GM10248 (cell line): ENCODE measurements around the gene HDGFL2.

ENCODE experiments used
- CTCF ChIA-PET: fragments of 300-600 bp; sonication (Branson Sonifier 250); formaldehyde crosslinking; extraction: SDS; loops from one replicate; lab custom pipeline; 2021; ENCODE audit warnings: antibody characterized with exemption; lab: Yijun Ruan, JAX
- POLR2A ChIA-PET: fragments of 350-650 bp; sonication (Branson Sonifier 250); formaldehyde crosslinking; extraction: SDS; loops from one replicate; lab custom pipeline; 2020; ENCODE audit warnings: antibody characterized with exemption; lab: Yijun Ruan, JAX
- DNase-seq: peaks from one replicate; pipeline ENCODE4 v3.0.0; 2012; ENCODE audit errors: extremely low spot score
- CTCF ChIP-seq: IDR thresholded peaks from 2 replicates; pipeline ENCODE4 v1.5.1; 2012; ENCODE audit warnings: mild to moderate bottlenecking, low read depth; ENCODE audit errors: extremely low read depth, missing control alignments, control extremely low read depth

Gene HDGFL2

GRCh38 chr19:4437103-4437502 lies 35.0 kb upstream of the HDGFL2 start:
- DNase-seq, result no peak
- POLR2A ChIA-PET, result no interaction called here
- CTCF ChIA-PET, result interaction anchor here (0.9 to 1.6 kb wide), 3 partner anchors 10 to 17 kb away, joined by 3 to 4 read pairs (median 3); no protein-coding TSS in a partner anchor
- no peak for TF ChIP-seq CTCF

- ChIA-PET POLR2A (no interaction called here), CTCF (no interaction called here)
- no peak for TF ChIP-seq CTCF
These were observed 32.9 kb upstream of the HDGFL2 start for GRCh38 chr19:4439243-4439642.

DNA sequence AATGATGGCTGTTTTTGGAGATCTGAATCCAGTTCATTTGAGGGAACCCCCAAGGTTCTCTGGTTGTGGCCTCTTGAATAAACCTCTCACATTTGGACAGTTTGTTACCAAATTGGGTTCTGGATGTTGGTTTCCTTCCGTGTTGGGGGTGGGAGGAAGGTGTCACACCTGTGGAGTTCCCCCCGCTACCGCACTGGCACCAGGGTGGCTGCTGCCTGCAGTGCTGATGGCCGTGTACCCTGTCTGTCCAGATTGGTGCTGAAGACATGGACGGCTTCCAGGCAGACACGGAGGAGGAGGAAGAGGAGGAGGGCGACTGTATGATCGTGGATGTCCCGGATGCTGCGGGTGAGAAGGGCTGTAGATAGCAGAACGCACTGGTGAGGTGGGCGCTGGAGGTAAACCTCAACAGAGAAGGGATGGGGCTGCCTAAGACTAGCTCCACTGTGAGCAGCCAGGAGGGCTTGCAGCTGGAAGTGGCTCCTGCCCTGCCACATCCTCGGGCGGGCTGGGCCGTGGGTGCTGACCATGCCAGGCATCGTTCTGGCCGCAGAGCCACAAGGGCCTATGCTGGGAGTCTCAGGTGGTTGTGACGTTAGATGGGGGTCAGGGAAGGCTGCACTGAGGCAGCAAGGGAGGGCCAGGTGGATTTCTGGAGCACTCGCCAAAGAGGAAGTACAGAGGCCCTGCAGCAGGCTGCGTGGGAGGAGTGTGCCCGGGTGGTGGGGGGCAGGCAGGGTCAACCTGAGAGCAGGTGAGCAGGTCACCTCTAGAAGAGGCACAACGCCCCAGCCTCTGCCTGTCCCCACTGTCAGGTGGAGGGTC lies 29.9 kb upstream of the HDGFL2 start:
- no peak for TF ChIP-seq CTCF
- CTCF ChIA-PET, result no interaction called here
- POLR2A ChIA-PET, result no interaction called here
- no peak for DNase-seq

More at GRCh38 chr19:4439243-4439642, 32.9 kb upstream of the HDGFL2 start:
- no peak for DNase-seq

- DNase-seq, result no peak
- POLR2A ChIA-PET, result interaction anchor here (0.6 kb wide), 1 partner anchor 16 kb away, joined by 3 read pairs; no protein-coding TSS in a partner anchor
- TF ChIP-seq CTCF, result no peak
- CTCF ChIA-PET, result interaction anchor here (1.0 to 2.2 kb wide), 2 partner anchors 13 to 42 kb away, joined by 3 to 8 read pairs; partner anchors contain the start of gene SH3GL1
These were observed 29.3 kb upstream of the HDGFL2 start for GRCh38 chr19:4442819-4443146.

GRCh38 chr19:4443188-4443587 lies 28.9 kb upstream of the HDGFL2 start:
- no peak for DNase-seq
- no peak for TF ChIP-seq CTCF
- ChIA-PET POLR2A (interaction anchor here (0.6 kb wide), 1 partner anchor 16 kb away, joined by 3 read pairs; no protein-coding TSS in a partner anchor), CTCF (interaction anchor here (1.0 to 2.2 kb wide), 3 partner anchors 9 to 43 kb away, joined by 3 to 8 read pairs (median 4); partner anchors contain the start of gene SH3GL1)

DNA sequence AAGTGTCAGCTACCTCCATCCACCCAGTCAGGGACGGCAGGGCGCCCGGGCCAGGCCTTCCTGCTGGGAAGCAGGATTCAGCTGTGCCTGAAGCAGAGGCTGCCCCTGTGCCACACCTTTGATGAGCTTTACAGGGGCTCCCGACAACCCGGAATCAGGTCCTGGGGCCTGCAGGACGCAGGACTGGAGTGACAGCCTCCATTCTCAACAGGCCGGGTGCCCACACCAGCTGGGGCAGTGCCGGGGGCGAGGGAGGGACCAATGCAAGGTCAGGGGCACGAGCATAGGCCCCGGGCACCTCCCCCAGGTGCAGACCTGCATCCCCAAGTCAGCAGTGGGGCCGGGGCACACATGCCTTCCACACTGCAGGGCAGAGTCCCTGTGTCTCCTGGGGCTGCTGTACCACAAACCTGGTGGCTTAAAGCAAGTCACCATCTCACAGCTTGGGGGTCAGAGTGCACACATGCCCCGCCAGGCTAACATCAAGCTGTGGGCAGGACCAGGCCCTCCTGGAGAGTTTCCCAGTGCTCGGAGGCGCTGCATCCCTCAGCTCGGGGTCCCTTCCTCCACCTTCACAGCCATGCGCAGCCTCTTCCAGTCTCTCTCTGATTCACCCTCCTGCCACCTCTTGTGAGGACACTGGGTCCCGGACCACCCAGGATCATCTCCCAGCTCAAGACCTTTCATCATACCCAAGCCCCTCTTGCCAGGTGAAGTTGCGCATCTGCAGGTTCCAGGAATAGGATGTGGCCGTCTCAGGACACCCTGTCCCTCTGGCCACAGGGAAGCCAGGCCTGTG lies 27.9 kb upstream of the HDGFL2 start:
- POLR2A ChIA-PET, result no interaction called here
- TF ChIP-seq CTCF, result no peak
- no peak for DNase-seq
- CTCF ChIA-PET, result interaction anchor here (1.2 to 2.2 kb wide), 3 partner anchors 10 to 91 kb away, joined by 4 to 8 read pairs (median 5); partner anchors contain the start of gene SH3GL1
